ENCODE measurements around the gene SV2B.

Gene SV2B

GRCh38 chr15:91219206-91219605 is 119.1 kb downstream of the SV2B start:
- H3K4me1 ChIP-seq (ENCODE audit: control insufficient read depth in 1 of 2, insufficient read depth in 2 of 2, low read length in 2 of 2), result no peaks in the 10 kb centered on the region
- H3K4me3 ChIP-seq (ENCODE audit: low read depth in 1 of 2, low read length in 2 of 2), result no peak overlapping the region
- H3K27ac ChIP-seq (ENCODE audit: low read length), result no peak overlapping the region
- no peaks in the 10 kb centered on the region for H3K9me3 ChIP-seq (ENCODE audit: control insufficient read depth in 1 of 2, low read length in 2 of 2)
- H3K36me3 ChIP-seq (ENCODE audit: control insufficient read depth in 1 of 2, insufficient read depth in 2 of 2, low read length in 2 of 2), result no peaks in the 10 kb centered on the region
- no peaks in the 10 kb centered on the region for H3K27me3 ChIP-seq (ENCODE audit: low read depth, low read length)

DNA sequence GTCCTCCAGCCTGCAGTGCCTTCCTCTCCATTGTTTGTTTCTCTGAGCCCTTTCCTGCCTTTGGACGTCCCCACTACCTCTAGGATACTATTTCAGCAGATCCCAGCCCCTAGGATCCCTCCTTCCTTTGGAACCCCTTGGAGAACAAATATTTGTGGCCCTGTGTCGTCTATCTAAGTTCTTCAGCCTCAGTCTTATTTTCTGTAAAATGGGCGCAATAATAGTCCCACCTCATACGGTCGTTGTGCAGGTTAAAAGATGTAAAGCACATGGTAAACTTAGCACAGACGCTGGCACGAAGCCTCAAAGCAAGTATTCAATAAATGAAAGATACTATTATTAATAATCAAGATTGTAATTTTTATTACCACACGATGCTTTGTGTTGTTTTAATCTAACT is 122.0 kb downstream of the SV2B start:
- Histone ChIP-seq H3K27me3 (ENCODE audit: low read depth, low read length) (no peaks in the 10 kb centered on the region), H3K36me3 (ENCODE audit: control insufficient read depth in 1 of 2, insufficient read depth in 2 of 2, low read length in 2 of 2) (no peaks in the 10 kb centered on the region), H3K4me3 (ENCODE audit: low read depth in 1 of 2, low read length in 2 of 2) (no peak overlapping the region), H3K27ac (ENCODE audit: low read length) (no peak overlapping the region), H3K9me3 (ENCODE audit: control insufficient read depth in 1 of 2, low read length in 2 of 2) (no peaks in the 10 kb centered on the region), H3K4me1 (ENCODE audit: control insufficient read depth in 1 of 2, insufficient read depth in 2 of 2, low read length in 2 of 2) (no peaks in the 10 kb centered on the region)

DNA sequence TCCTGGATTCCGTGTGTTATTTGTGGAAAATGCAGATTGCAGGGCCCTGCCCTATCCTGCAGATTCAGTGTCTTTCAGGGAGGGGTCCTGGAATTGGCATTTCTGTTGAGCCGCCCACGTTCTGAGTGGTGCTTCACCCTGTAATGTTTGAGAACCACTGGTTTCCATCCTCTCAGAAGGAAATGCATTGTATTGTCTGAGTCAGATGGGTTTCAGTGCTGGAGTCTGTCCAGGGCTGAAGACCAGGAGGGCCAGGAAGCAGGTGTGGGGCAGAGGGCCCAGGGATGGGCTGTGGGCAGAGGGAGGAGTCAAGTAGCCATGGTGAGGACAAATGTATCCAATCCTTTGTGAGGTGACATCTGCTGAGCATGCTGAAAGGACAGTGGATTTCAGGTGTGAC is 123.8 kb downstream of the SV2B start:
- Histone ChIP-seq H3K27me3 (ENCODE audit: low read depth, low read length) (no peaks in the 10 kb centered on the region), H3K36me3 (ENCODE audit: control insufficient read depth in 1 of 2, insufficient read depth in 2 of 2, low read length in 2 of 2) (no peaks in the 10 kb centered on the region), H3K4me3 (ENCODE audit: low read depth in 1 of 2, low read length in 2 of 2) (no peak overlapping the region), H3K4me1 (ENCODE audit: control insufficient read depth in 1 of 2, insufficient read depth in 2 of 2, low read length in 2 of 2) (no peaks in the 10 kb centered on the region), H3K9me3 (ENCODE audit: control insufficient read depth in 1 of 2, low read length in 2 of 2) (no peaks in the 10 kb centered on the region), H3K27ac (ENCODE audit: low read length) (no peak overlapping the region)

DNA sequence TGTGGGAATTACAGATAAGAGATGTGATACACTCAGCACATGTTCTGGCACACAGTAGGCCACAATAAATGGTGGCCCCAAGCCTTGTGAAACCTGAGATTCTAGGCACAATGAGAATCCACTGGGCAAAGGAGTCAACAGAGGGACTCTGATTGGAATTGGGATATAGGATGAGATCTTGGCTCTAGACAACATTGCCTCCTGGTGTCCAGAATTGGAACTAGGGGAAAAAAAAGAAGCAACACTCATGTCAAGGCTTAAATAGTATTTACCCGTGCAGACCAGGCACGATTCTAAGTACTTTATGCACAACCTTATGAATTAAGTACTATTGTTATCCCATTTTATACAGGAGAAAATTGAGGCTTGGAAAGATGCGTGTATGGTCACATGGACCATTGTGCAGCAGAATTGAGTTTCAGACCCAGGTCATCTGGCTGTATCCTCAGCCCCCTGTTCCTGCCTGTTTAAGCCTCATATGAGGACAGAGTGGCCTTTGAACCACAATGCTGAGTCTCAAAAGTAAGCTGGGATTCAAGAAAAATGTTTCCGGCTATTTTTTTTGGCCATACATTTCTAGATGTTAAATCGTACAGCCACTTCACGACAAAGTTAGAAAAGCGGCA is 124.8 kb downstream of the SV2B start:
- Histone ChIP-seq H3K36me3 (ENCODE audit: control insufficient read depth in 1 of 2, insufficient read depth in 2 of 2, low read length in 2 of 2) (no peaks in the 10 kb centered on the region), H3K27me3 (ENCODE audit: low read depth, low read length) (no peaks in the 10 kb centered on the region), H3K9me3 (ENCODE audit: control insufficient read depth in 1 of 2, low read length in 2 of 2) (no peaks in the 10 kb centered on the region), H3K27ac (ENCODE audit: low read length) (no peak overlapping the region), H3K4me1 (ENCODE audit: control insufficient read depth in 1 of 2, insufficient read depth in 2 of 2, low read length in 2 of 2) (no peaks in the 10 kb centered on the region), H3K4me3 (ENCODE audit: low read depth in 1 of 2, low read length in 2 of 2) (no peak overlapping the region)

GRCh38 chr15:91225741-91226140 is 125.7 kb downstream of the SV2B start:
- Histone ChIP-seq H3K9me3 (ENCODE audit: control insufficient read depth in 1 of 2, low read length in 2 of 2) (no peaks in the 10 kb centered on the region), H3K36me3 (ENCODE audit: control insufficient read depth in 1 of 2, insufficient read depth in 2 of 2, low read length in 2 of 2) (no peaks in the 10 kb centered on the region), H3K4me3 (ENCODE audit: low read depth in 1 of 2, low read length in 2 of 2) (no peak overlapping the region), H3K4me1 (ENCODE audit: control insufficient read depth in 1 of 2, insufficient read depth in 2 of 2, low read length in 2 of 2) (no peaks in the 10 kb centered on the region), H3K27ac (ENCODE audit: low read length) (no peak overlapping the region), H3K27me3 (ENCODE audit: low read depth, low read length) (no peaks in the 10 kb centered on the region)

DNA sequence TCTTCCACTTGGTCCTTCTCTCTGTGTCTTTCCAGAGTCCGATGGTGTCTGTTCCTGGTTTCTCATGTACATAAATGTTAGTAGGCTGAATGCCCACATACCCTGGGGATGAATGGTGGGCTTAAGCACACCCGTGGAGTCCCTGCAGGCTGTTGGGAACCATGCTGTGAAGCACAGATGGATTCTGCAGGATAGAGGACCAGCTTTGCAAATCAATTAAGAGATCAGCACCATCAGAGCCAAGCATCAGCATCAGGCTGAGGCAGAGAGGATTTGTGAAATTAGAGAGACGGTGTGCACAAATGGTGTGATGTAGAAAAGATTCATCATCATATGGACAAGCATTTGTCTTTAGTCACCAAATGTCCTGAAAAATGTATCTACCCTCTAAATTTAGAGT is 127.1 kb downstream of the SV2B start:
- H3K27me3 ChIP-seq (ENCODE audit: low read depth, low read length), result no peaks in the 10 kb centered on the region

GRCh38 chr15:91227766-91228165 is 127.7 kb downstream of the SV2B start:
- Histone ChIP-seq H3K4me1 (ENCODE audit: control insufficient read depth in 1 of 2, insufficient read depth in 2 of 2, low read length in 2 of 2) (no peaks in the 10 kb centered on the region), H3K36me3 (ENCODE audit: control insufficient read depth in 1 of 2, insufficient read depth in 2 of 2, low read length in 2 of 2) (no peaks in the 10 kb centered on the region), H3K4me3 (ENCODE audit: low read depth in 1 of 2, low read length in 2 of 2) (no peak overlapping the region), H3K27ac (ENCODE audit: low read length) (no peak overlapping the region), H3K27me3 (ENCODE audit: low read depth, low read length) (no peaks in the 10 kb centered on the region), H3K9me3 (ENCODE audit: control insufficient read depth in 1 of 2, low read length in 2 of 2) (no peaks in the 10 kb centered on the region)

More for the DNA sequence above, 127.1 kb downstream of the SV2B start:
- no peaks in the 10 kb centered on the region for H3K4me1 ChIP-seq (ENCODE audit: control insufficient read depth in 1 of 2, insufficient read depth in 2 of 2, low read length in 2 of 2)
- H3K9me3 ChIP-seq (ENCODE audit: control insufficient read depth in 1 of 2, low read length in 2 of 2), result no peaks in the 10 kb centered on the region
- H3K27ac ChIP-seq (ENCODE audit: low read length), result no peak overlapping the region
- no peaks in the 10 kb centered on the region for H3K36me3 ChIP-seq (ENCODE audit: control insufficient read depth in 1 of 2, insufficient read depth in 2 of 2, low read length in 2 of 2)
- H3K4me3 ChIP-seq (ENCODE audit: low read depth in 1 of 2, low read length in 2 of 2), result no peak overlapping the region

DNA sequence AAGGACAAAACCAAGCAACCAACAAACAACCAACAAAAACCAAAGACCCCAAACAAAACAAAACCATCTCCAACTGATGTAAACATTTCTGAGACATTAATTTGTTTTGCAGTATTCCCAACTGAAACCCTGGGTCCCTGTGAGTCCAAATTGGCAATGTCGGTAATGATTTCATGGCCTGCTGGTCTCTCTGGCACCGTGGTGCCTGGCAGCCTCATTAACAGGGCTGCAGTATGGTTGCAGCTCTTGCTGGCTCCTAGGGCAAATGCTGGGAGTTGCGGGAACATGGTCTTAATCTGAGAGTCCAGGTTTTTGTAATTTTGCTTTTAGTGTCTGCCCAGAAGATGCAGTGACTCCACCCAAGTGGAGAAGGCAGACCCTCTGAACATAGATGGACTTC is 128.3 kb downstream of the SV2B start:
- no peaks in the 10 kb centered on the region for H3K36me3 ChIP-seq (ENCODE audit: control insufficient read depth in 1 of 2, insufficient read depth in 2 of 2, low read length in 2 of 2)

GRCh38 chr15:91228890-91229289 is 128.8 kb downstream of the SV2B start:
- Histone ChIP-seq H3K27ac (ENCODE audit: low read length) (no peak overlapping the region), H3K4me3 (ENCODE audit: low read depth in 1 of 2, low read length in 2 of 2) (no peak overlapping the region), H3K36me3 (ENCODE audit: control insufficient read depth in 1 of 2, insufficient read depth in 2 of 2, low read length in 2 of 2) (no peaks in the 10 kb centered on the region)

More for the DNA sequence above, 128.3 kb downstream of the SV2B start:
- Histone ChIP-seq H3K4me3 (ENCODE audit: low read depth in 1 of 2, low read length in 2 of 2) (no peak overlapping the region), H3K9me3 (ENCODE audit: control insufficient read depth in 1 of 2, low read length in 2 of 2) (no peaks in the 10 kb centered on the region), H3K27me3 (ENCODE audit: low read depth, low read length) (no peaks in the 10 kb centered on the region), H3K27ac (ENCODE audit: low read length) (no peak overlapping the region), H3K4me1 (ENCODE audit: control insufficient read depth in 1 of 2, insufficient read depth in 2 of 2, low read length in 2 of 2) (no peaks in the 10 kb centered on the region)

DNA sequence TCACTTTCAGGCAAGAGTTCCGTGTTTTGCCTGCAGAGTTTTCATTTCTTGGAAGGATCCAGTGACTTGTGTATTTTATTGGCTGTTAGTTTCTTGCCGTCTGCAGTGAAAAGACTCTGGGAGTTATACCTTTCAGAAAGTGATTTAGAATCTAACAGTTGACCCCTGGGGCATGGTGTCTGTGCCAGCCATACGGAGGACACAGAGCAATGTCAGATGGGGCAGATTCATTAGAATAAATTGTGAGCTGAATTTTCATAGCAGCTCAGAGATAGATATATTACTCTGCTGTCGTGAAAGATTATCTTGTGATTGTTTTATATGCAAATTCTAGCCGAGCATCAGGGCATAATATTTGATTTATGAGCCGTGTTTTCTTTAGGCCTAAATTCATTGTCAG is 131.6 kb downstream of the SV2B start:
- H3K9me3 ChIP-seq (ENCODE audit: control insufficient read depth in 1 of 2, low read length in 2 of 2), result no peaks in the 10 kb centered on the region
- H3K36me3 ChIP-seq (ENCODE audit: control insufficient read depth in 1 of 2, insufficient read depth in 2 of 2, low read length in 2 of 2), result no peaks in the 10 kb centered on the region
- no peak overlapping the region for H3K4me3 ChIP-seq (ENCODE audit: low read depth in 1 of 2, low read length in 2 of 2)
- H3K4me1 ChIP-seq (ENCODE audit: control insufficient read depth in 1 of 2, insufficient read depth in 2 of 2, low read length in 2 of 2), result no peaks in the 10 kb centered on the region
- no peaks in the 10 kb centered on the region for H3K27me3 ChIP-seq (ENCODE audit: low read depth, low read length)
- no peak overlapping the region for H3K27ac ChIP-seq (ENCODE audit: low read length)

More at GRCh38 chr15:91228890-91229289, 128.8 kb downstream of the SV2B start:
- no peaks in the 10 kb centered on the region for H3K4me1 ChIP-seq (ENCODE audit: control insufficient read depth in 1 of 2, insufficient read depth in 2 of 2, low read length in 2 of 2)
- H3K9me3 ChIP-seq (ENCODE audit: control insufficient read depth in 1 of 2, low read length in 2 of 2), result no peaks in the 10 kb centered on the region
- H3K27me3 ChIP-seq (ENCODE audit: low read depth, low read length), result no peaks in the 10 kb centered on the region

DNA sequence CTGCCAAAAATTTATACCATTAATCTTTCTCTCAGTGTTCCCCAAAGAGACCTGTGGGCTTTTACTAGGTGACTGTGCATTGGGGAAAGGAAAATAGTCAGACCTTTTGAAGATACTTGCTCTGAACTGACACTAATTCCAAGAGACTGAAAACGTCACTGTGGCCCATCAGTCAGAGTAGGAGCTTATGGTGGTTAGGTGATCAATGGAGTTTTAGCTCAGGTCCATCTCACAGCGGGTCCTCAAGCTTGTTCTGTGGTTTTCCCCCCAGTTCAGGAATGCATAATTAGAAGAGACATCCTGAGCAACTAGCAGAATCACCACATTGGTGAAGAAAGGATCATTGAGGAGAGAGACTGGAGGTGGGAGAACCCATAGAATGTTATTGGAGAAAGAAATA is 134.7 kb downstream of the SV2B start:
- no peaks in the 10 kb centered on the region for H3K4me1 ChIP-seq (ENCODE audit: control insufficient read depth in 1 of 2, insufficient read depth in 2 of 2, low read length in 2 of 2)
- no peak overlapping the region for H3K4me3 ChIP-seq (ENCODE audit: low read depth in 1 of 2, low read length in 2 of 2)
- H3K27me3 ChIP-seq (ENCODE audit: low read depth, low read length), result no peaks in the 10 kb centered on the region
- no peak overlapping the region for H3K27ac ChIP-seq (ENCODE audit: low read length)
- H3K9me3 ChIP-seq (ENCODE audit: control insufficient read depth in 1 of 2, low read length in 2 of 2), result no peaks in the 10 kb centered on the region
- no peaks in the 10 kb centered on the region for H3K36me3 ChIP-seq (ENCODE audit: control insufficient read depth in 1 of 2, insufficient read depth in 2 of 2, low read length in 2 of 2)

DNA sequence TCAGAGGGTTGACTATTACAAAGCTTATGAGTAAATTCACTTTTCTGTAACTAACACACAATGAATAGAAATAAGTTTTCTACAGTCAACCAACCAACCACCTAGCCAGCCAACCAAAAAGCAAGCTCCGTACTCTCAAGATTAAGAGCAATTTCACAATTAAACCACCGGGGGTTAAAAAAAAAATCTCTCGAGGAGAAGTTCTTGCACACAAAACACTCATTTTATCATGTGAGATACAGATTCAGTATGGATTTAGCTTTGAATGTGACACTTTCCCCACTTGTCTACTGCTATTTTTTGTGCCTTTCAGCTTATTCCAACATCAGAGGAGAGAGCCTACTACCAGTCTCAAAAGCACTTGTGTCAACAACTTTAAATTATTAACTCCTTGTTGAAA is 135.3 kb downstream of the SV2B start:
- no peaks in the 10 kb centered on the region for H3K36me3 ChIP-seq (ENCODE audit: control insufficient read depth in 1 of 2, insufficient read depth in 2 of 2, low read length in 2 of 2)
- H3K27me3 ChIP-seq (ENCODE audit: low read depth, low read length), result no peaks in the 10 kb centered on the region
- no peak overlapping the region for H3K27ac ChIP-seq (ENCODE audit: low read length)
- H3K9me3 ChIP-seq (ENCODE audit: control insufficient read depth in 1 of 2, low read length in 2 of 2), result no peaks in the 10 kb centered on the region
- no peaks in the 10 kb centered on the region for H3K4me1 ChIP-seq (ENCODE audit: control insufficient read depth in 1 of 2, insufficient read depth in 2 of 2, low read length in 2 of 2)
- H3K4me3 ChIP-seq (ENCODE audit: low read depth in 1 of 2, low read length in 2 of 2), result no peak overlapping the region

Data from muscle layer of duodenum (tissue), 2 donors.